GM12875 (cell line): Measurements from ENCODE around the gene BTBD17.
"Not testable (repeated sequence)": the region's sequence is repeated elsewhere in the genome, so short reads cannot be mapped to it uniquely, and the experiment has no call there.

Experiments used
- H3K4me3 ChIP-seq: one replicate; pipeline ENCODE4 v1.5.1; 2011; ENCODE audit warnings: low read depth, low read length, control low read depth
- TF ChIP-seq, protein P1 (sequence below): IDR thresholded peaks from 2 replicates; pipeline ENCODE4 v1.5.1; 2011; ENCODE audit warnings: low read depth, mild to moderate bottlenecking, control low read depth, inconsistent platforms, low read length, moderate library complexity, borderline replicate concordance; ENCODE audit not compliant: insufficient read depth

Gene BTBD17, protein sequence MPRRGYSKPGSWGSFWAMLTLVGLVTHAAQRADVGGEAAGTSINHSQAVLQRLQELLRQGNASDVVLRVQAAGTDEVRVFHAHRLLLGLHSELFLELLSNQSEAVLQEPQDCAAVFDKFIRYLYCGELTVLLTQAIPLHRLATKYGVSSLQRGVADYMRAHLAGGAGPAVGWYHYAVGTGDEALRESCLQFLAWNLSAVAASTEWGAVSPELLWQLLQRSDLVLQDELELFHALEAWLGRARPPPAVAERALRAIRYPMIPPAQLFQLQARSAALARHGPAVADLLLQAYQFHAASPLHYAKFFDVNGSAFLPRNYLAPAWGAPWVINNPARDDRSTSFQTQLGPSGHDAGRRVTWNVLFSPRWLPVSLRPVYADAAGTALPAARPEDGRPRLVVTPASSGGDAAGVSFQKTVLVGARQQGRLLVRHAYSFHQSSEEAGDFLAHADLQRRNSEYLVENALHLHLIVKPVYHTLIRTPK

DNA sequence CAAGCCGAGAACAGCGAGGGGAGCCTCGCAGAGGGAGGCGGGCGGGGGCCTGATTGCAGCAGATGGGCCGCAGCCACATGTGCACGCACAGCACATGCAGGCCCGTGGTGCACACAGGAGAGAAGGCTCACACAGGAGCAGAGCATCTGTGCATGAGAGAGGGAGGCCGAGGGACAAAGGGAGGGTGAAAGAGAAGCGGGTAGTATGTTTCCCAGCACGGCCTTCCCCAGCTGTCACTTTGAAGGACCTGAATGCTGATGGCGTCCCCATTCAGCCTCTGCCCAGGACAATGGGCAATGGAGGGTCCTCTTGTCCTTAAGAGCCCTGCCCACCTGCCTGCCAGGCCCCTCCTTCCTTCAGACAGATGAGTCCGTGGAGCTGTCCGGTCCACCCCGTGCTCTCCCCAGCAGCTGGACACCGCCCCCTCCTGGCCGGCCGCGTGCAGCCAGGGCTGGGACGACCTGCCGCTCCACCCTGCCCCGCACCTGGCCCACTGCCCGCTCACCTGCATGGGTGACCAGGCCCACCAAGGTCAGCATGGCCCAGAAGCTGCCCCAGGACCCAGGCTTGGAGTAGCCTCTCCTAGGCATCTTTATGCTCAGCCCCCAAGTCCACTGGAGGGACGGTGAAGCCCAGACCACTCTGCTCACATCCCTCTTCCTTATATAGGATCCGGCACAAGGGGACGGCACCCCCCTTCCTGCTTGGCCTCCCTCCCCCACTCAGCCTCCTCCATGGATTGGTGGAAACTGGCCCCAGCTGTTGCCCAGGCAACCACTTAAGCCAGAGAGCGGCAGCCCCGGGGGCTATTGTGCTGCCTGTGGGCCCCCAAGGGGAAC is at the start of gene BTBD17:
Gene BTBD17 (minus strand): TSS at position 639 of the 839 bp plus-strand sequence. CDS start 49 bp downstream, at position 590.
- H3K4me3 ChIP-seq: no peak within 1 kb of the TSS
- TF ChIP-seq, protein P1, sequence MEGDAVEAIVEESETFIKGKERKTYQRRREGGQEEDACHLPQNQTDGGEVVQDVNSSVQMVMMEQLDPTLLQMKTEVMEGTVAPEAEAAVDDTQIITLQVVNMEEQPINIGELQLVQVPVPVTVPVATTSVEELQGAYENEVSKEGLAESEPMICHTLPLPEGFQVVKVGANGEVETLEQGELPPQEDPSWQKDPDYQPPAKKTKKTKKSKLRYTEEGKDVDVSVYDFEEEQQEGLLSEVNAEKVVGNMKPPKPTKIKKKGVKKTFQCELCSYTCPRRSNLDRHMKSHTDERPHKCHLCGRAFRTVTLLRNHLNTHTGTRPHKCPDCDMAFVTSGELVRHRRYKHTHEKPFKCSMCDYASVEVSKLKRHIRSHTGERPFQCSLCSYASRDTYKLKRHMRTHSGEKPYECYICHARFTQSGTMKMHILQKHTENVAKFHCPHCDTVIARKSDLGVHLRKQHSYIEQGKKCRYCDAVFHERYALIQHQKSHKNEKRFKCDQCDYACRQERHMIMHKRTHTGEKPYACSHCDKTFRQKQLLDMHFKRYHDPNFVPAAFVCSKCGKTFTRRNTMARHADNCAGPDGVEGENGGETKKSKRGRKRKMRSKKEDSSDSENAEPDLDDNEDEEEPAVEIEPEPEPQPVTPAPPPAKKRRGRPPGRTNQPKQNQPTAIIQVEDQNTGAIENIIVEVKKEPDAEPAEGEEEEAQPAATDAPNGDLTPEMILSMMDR: peak; percentile 73

DNA sequence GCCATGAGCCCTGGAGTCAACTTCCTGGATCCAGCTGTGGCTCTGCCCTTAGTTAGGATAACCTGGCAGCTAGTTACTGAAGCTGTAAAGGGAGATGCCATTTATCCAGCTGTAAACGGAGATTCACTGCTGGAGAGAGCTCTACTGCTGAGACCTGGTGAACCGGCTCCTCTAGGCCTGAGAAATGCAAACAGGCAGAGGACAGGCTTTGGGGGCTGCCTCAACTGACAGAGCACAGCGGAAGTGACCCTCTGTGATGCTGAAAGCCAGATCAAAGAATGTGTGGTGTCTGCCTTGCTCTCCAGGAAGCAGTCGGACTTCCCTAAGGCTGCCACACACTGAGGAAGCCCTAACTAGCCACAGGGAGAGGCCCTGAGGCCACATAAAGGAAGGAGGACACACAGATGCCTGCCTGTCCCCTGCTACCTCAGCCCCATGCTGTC is 48.4 kb upstream of the BTBD17 start:
- no peak overlapping the region for H3K4me3 ChIP-seq
- TF ChIP-seq, protein P1: no peak

DNA sequence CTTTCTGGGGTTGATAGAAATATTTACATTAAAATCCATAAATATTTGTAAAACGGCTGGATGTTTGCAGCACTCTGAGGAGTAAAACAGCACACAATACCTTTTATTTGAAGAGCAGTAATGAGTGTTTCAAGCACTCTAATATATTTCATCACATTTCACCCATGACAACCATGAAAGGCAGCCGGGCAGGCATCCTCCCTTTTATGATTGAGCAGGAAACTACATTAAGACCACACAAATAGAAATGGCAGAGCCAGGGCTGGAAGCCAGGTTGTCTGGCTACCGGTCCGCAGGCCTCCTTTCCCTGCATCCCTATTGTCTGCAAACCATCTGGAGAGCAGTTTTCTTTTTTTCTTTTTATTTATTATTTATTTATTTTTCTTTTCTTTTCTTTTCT is 47.1 kb upstream of the BTBD17 start:
- H3K4me3 ChIP-seq: no peak overlapping the region
- TF ChIP-seq, protein P1: no peak

DNA sequence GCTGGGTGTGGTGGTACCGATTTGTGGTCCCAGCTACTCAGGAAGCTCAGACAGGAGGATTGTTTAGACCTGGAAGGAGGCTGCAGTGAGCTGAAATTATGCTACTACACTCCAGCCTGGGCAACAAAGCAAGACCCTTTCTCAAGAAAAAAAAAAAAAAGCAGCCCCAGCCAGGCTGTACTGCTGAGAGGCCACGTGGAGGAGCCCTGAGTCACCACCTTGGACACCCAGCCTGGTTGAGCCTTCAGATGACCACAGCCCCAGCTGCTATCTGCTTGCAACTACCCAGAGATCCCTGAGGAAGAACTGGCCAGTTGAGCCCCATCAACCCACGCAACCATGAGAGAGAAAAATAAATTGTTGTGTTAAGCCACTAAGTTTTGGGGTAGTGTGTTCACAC is 46.6 kb upstream of the BTBD17 start:
- TF ChIP-seq, protein P1: no peak

DNA sequence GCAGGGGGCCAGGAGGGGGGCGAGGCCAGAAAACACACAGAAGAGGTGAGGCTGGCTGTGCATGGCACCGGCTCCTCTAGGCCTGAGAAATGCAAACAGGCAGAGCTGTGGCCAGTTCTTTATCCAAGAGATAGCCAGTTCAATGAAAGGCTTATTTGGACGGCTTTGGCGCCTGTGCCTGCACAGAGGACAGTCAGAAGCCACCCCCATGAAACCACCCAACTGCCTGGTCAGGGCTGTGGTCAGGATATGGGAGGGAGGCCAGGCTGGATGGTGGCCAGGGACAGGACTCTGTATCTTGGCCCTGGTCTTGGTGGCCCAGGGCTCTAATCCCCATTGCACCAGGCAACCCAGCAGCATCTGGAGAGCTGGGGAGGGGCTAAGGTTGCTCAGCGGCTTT is 45.7 kb upstream of the BTBD17 start:
- H3K4me3 ChIP-seq: no peak overlapping the region
- TF ChIP-seq, protein P1: no peak

More for the DNA sequence above, 46.6 kb upstream of the BTBD17 start:
- no peak overlapping the region for H3K4me3 ChIP-seq

DNA sequence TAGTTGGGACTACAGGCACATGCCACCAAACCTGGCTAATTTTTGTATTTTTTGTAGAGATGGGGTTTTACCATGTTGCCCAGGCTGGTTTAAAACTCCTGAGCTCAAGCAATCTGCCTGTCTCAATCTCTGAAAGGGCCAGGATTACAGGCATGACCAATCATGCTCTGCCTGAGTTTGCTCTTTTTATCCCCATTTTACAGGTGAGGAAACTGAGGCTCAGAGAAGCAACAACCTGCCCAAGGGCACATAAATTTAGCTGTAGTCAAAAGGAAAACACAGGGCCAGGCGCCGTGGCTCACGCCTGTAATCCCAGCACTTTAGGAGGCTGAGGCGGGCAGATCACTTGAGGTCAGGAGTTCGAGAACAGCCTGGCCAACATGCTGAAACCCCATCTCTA is 43.6 kb upstream of the BTBD17 start:
- H3K4me3 ChIP-seq: not testable (repeated sequence)

DNA sequence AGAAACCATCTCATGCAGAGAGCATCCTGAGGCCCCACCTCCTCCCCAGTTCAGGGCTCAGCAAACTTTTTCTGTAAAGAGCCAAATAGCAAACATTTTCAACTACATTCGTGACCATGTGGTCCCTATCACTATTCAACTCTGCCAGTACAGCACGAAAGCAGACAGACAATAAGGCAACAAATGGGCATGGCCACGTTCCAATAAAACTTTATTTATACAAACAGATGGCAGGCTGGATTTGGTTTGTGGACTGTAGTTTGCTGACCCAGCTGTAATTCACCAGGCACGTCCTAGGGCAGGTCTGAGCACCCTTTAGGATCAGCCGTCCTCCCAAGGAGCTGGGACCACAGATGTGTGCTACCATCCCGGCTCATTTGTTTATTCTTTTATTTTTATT is 43.1 kb upstream of the BTBD17 start:
- H3K4me3 ChIP-seq: no peak overlapping the region
- TF ChIP-seq, protein P1: no peak
